Peyer's patch (tissue), 4 donors: ENCODE data around the gene MMP24OS. TPM values are rescaled to one million over a fixed set of nuclear protein-coding genes. Genes with fewer than 3 reads are reported as not detected.

ENCODE experiments used
- DNase-seq, 3 donors: peaks; one replicate each; pipeline ENCODE4 v3.0.0-alpha.2; 2017 to 2019
- H3K27ac ChIP-seq, 4 donors: fragments of 200-600 bp; sonication (generic); one replicate each; pipeline ENCODE4 v1.5.1; 2016 to 2019
- H3K27me3 ChIP-seq, 2 donors: fragments of 200-600 bp; sonication (generic); one replicate each; pipeline ENCODE4 v1.5.1; 2019
- H3K36me3 ChIP-seq, 3 donors: fragments of 200-600 bp; sonication (generic); one replicate each; pipeline ENCODE4 v1.5.1; 2016 to 2019
- H3K4me1 ChIP-seq, 4 donors: fragments of 200-600 bp; sonication (generic); one replicate each; pipeline ENCODE4 v1.5.1; 2016 to 2019
- H3K4me3 ChIP-seq, 4 donors: fragments of 200-600 bp; sonication (generic); 1 replicate in 3 of 4; 2 replicates in 1 of 4; pipeline ENCODE4 v1.5.1; 2016 to 2019; ENCODE audit warnings: mild to moderate bottlenecking in 1 of 4
- H3K9me3 ChIP-seq, 4 donors: fragments of 200-600 bp; sonication (generic); one replicate each; pipeline ENCODE4 v1.5.1; 2016 to 2019; ENCODE audit warnings: mild to moderate bottlenecking in 1 of 4
- POLR2A ChIP-seq, 2 donors: fragments of 450-650 bp; IDR thresholded peaks; one replicate each; pipeline ENCODE4 v1.5.1; 2017; ENCODE audit warnings: antibody characterized with exemption in 2 of 2, mild to moderate bottlenecking in 2 of 2, moderate library complexity in 2 of 2
- total RNA-seq, 4 donors: library from RNA; depleted of rRNA; stranded (reverse); fragments of >200 nt; gene quantifications; one replicate each; pipeline ENCODE4 v1.1.0, GENCODE V29; 2016
- TF ChIP-seq, protein P1 (sequence below), 6 experiments: fragments of 450-650 bp in 4 of 6; fragments of 200-600 bp in 2 of 6; sonication (generic) in 1 of 6; IDR thresholded peaks; one replicate each; pipeline ENCODE4 v1.5.1; 2017 to 2019; ENCODE audit warnings: antibody characterized with exemption in 6 of 6, mild to moderate bottlenecking in 3 of 6, moderate library complexity in 1 of 6

MMP24OS gene
- total RNA-seq, 4 donors from 2014 or later: 23.1 to 86.1 (median 58.6) TPM

DNA sequence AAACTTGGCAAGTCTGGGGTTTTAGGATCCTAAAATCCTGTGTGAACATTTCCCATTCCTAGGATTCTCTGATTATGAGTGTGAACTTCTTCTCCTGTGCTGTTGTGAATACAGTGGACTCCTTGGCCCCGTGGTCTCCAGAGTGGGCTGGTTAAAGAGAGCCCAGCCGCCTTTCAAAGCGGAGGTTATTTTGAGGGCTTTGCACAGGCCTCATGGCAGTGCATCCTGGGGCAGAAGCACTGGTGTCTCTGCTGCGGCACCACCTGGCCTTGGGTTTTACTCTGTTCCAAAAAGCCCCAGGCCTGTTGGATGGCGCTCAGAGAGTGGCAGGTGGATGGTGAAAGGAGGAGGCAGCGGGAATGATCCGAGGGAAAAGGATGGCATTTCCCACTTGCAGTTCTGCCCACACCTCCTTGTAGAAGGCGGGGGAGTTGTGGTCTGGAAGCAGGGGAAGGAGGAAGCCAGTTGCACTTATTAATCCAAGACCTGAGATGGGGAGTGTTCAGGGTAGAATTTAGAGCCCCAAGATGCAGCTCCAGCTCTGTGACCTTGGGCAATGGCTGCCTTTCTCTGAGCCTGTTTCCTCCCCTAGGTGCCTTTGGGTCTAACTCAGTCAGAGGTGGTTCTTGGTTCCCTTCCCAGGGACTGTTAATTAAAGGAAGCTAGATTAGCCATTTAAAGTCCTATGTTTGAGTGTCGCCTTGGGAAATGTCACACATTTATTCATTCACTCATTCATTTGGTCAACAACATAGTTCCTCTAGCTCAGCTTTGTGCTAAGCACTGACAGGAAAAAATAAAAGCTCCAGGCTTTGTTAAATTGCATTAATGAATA, 29.1 kb downstream of the MMP24OS start:
- H3K27me3 ChIP-seq: no peaks in the 10 kb centered on the region
- TF ChIP-seq POLR2A (IDR thresholded peaks at IDR 0.05): no peak
- TF ChIP-seq, protein P1, sequence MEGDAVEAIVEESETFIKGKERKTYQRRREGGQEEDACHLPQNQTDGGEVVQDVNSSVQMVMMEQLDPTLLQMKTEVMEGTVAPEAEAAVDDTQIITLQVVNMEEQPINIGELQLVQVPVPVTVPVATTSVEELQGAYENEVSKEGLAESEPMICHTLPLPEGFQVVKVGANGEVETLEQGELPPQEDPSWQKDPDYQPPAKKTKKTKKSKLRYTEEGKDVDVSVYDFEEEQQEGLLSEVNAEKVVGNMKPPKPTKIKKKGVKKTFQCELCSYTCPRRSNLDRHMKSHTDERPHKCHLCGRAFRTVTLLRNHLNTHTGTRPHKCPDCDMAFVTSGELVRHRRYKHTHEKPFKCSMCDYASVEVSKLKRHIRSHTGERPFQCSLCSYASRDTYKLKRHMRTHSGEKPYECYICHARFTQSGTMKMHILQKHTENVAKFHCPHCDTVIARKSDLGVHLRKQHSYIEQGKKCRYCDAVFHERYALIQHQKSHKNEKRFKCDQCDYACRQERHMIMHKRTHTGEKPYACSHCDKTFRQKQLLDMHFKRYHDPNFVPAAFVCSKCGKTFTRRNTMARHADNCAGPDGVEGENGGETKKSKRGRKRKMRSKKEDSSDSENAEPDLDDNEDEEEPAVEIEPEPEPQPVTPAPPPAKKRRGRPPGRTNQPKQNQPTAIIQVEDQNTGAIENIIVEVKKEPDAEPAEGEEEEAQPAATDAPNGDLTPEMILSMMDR (IDR thresholded peaks at IDR 0.05): no peak
- no peak for DNase-seq
- H3K4me3 ChIP-seq: no peak overlapping the region
- no peaks in the 10 kb centered on the region for H3K9me3 ChIP-seq
- H3K4me1 ChIP-seq: peaks cover 0 to 14% (median 5%) of the 10 kb centered on the region in 4 donors
- no peak overlapping the region for H3K27ac ChIP-seq
- no peaks in the 10 kb centered on the region for H3K36me3 ChIP-seq

DNA sequence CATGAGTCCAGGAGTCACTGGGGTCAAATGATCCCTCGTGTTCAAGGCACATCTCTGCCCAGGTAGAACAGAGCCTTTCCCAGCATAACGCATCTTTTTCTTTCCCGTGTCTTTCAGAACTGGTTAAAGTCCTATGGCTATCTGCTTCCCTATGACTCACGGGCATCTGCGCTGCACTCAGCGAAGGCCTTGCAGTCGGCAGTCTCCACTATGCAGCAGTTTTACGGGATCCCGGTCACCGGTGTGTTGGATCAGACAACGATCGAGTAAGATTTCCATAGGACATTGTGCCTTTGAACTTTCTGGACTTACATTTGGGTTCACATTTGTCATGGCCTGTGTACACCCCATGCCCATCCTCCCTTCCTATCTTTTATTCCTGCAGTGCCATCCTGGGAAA, 31.2 kb downstream of the MMP24OS start:
- Histone ChIP-seq H3K36me3 (no peaks in the 10 kb centered on the region), H3K9me3 (no peaks in the 10 kb centered on the region), H3K27ac (no peak overlapping the region), H3K4me1 (peaks cover 0 to 6% (median under 1%) of the 10 kb centered on the region in 4 donors), H3K4me3 (no peak overlapping the region), H3K27me3 (no peaks in the 10 kb centered on the region)
- no peak for TF ChIP-seq POLR2A (IDR thresholded peaks at IDR 0.05)
- TF ChIP-seq, protein P1 (IDR thresholded peaks at IDR 0.05): no peak
- DNase-seq: no peak

DNA sequence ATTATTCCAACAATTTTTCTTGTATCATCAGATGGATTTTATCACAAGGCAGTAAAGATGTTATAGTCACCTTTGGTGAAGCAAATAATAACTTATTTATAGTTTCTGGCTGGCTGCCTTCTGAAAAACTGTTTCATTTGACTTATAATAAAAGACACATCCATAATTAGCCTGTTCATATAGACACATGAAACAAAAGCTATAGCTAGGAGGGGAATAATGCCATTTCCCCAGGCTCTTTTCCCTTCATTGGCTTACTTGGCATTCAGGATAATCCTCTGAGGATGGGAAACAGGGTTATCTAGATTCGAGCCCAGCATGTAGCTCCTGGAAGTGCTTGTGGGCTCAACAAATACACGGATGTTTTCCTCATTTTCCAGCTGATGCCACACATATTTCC, 33.9 kb downstream of the MMP24OS start:
- Histone ChIP-seq H3K36me3 (no peaks in the 10 kb centered on the region), H3K4me3 (no peak overlapping the region), H3K27ac (no peak overlapping the region), H3K27me3 (no peaks in the 10 kb centered on the region), H3K4me1 (no peaks in the 10 kb centered on the region), H3K9me3 (no peaks in the 10 kb centered on the region)
- DNase-seq: no peak
- no peak for TF ChIP-seq POLR2A (IDR thresholded peaks at IDR 0.05)
- TF ChIP-seq, protein P1 (IDR thresholded peaks at IDR 0.05): no peak

DNA sequence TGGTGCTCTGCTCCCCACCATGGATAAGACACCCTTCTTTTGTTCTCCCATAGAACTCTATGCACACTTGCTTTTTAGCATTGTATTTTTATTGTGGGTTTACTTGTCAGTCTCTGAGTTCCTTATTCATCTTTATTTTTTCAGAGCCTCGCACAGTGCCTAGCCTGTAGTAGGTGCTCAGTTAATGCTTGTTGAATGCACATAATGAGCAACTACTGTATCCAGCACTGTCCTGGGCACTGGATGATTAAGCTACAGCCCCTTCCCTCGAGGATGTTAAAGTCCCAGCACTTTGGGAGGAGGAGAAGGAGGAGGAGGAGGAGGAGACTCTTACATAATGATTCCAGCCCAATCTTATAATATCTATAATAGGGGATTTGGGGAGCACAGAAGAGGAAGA, 34.6 kb downstream of the MMP24OS start:
- no peak for TF ChIP-seq POLR2A (IDR thresholded peaks at IDR 0.05)
- TF ChIP-seq, protein P1 (IDR thresholded peaks at IDR 0.05): no peak

DNA sequence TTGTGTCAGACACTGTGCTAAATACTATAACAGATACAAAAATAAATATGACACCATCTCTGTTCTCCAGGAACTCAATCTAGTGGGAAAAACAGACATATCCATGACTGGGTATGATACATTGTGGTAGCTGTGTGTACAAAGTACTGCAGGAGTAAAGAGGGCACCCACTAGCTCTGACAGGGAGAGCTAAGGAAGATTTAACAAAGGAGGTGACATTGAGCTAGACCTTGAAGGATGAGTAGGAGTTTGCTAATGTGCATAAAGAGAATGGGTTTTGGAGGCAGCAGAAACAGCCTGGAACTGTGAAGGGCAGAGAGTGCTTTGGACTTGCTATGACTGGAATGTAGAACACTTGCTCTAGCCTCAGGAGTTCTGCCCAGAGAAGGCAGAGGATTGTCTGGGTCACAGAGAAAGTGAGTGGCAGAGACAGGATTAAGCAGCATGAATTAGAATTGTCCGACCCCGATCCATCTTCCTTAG, 37.1 kb downstream of the MMP24OS start:
- H3K27me3 ChIP-seq: no peaks in the 10 kb centered on the region
- no peaks in the 10 kb centered on the region for H3K36me3 ChIP-seq
- no peak for DNase-seq
- no peak overlapping the region for H3K27ac ChIP-seq
- H3K4me3 ChIP-seq: no peak overlapping the region
- H3K4me1 ChIP-seq: no peaks in the 10 kb centered on the region
- no peak for TF ChIP-seq POLR2A (IDR thresholded peaks at IDR 0.05)
- TF ChIP-seq, protein P1 (IDR thresholded peaks at IDR 0.05): no peak
- no peaks in the 10 kb centered on the region for H3K9me3 ChIP-seq

More for the DNA sequence above, 34.6 kb downstream of the MMP24OS start:
- Histone ChIP-seq H3K4me1 (no peaks in the 10 kb centered on the region), H3K9me3 (no peaks in the 10 kb centered on the region), H3K27ac (no peak overlapping the region), H3K36me3 (no peaks in the 10 kb centered on the region), H3K4me3 (no peak overlapping the region), H3K27me3 (no peaks in the 10 kb centered on the region)
- no peak for DNase-seq
